SK-N-MC (cell line): ENCODE data around the gene YPEL2.
"Not testable (repeated sequence)": the region's sequence is repeated elsewhere in the genome, so short reads cannot be mapped to it uniquely, and the experiment has no call there.

ENCODE experiments used
- EZH2 ChIP-seq: fragments of 200-600 bp; sonication (generic); IDR thresholded peaks from one replicate; pipeline ENCODE4 v1.6.1; 2017; ENCODE audit warnings: antibody characterized with exemption
- FOXP2 ChIP-seq: optimal IDR thresholded peaks from 2 replicates; pipeline ENCODE3; 2011; ENCODE audit warnings: mild to moderate bottlenecking, moderate library complexity; ENCODE audit not compliant: insufficient read depth; ENCODE audit errors: extremely low read length, control extremely low read depth
- POLR2AphosphoS5 ChIP-seq: IDR thresholded peaks from 2 replicates; pipeline ENCODE4 v1.6.1; 2012; ENCODE audit warnings: mild to moderate bottlenecking, low read depth, low read length, borderline replicate concordance

GRCh38 chr17:59290302-59290998 is 41.0 kb upstream of the YPEL2 start:
- not testable (repeated sequence) for TF ChIP-seq POLR2AphosphoS5, EZH2, FOXP2
